Measurements from ENCODE around the gene HNRNPA2B1.

GRCh38 chr7:26191974-26192479 lies 8.5 kb downstream of the HNRNPA2B1 start:
- no peak for TF ChIP-seq EP300 (IDR thresholded peaks at IDR 0.05)
- TF ChIP-seq CTCF (IDR thresholded peaks at IDR 0.05): no peak

All from tibial nerve (tissue), 4 donors.